H1 (cell line): Measurements from ENCODE around the gene SH3GL2.

Source experiments
- ASH2L ChIP-seq: fragments of 200-600, 300-600 bp; sonication (generic); IDR thresholded peaks from one replicate; pipeline ENCODE4 v1.7.1; 2017; ENCODE audit warnings: low read length
- BRCA1 ChIP-seq: IDR thresholded peaks from 2 replicates; pipeline ENCODE4 v1.6.1; 2012; ENCODE audit warnings: low read depth, low read length, improper control_type of control experiment
- CTCF ChIP-seq, 3 experiments: IDR thresholded peaks; 1 replicate in 2 of 3; 2 replicates in 1 of 3; pipeline versions ENCODE4 v1.5.1 to v1.6.1; 2011; ENCODE audit warnings: low read length in 3 of 3, mild to moderate bottlenecking in 3 of 3, inconsistent platforms in 2 of 3, low read depth in 1 of 3, moderate library complexity in 1 of 3; ENCODE audit not compliant: insufficient read depth in 1 of 3; ENCODE audit errors: control extremely low read depth in 1 of 3
- EP300 ChIP-seq, 2 experiments: IDR thresholded peaks; 1 replicate in 1 of 2; 2 replicates in 1 of 2; pipeline ENCODE4 v1.6.1; 2011 to 2012; ENCODE audit warnings: low read depth in 2 of 2, low read length in 2 of 2, mild to moderate bottlenecking in 2 of 2, borderline replicate concordance in 1 of 2, inconsistent platforms in 1 of 2, moderate library complexity in 1 of 2
- KDM4A ChIP-seq: IDR thresholded peaks from one replicate; pipeline ENCODE4 v1.7.1; 2012; ENCODE audit warnings: low read depth, mild to moderate bottlenecking, moderate library complexity, low read length, inconsistent platforms; ENCODE audit not compliant: severe bottlenecking
- POLR2A ChIP-seq, 2 experiments: IDR thresholded peaks; 1 replicate in 1 of 2; 2 replicates in 1 of 2; pipeline ENCODE4 v1.6.1; 2011; ENCODE audit warnings: low read depth in 2 of 2, low read length in 2 of 2, mild to moderate bottlenecking in 2 of 2; ENCODE audit errors: control extremely low read depth in 1 of 2
- POLR2AphosphoS5 ChIP-seq: IDR thresholded peaks from 2 replicates; pipeline ENCODE4 v1.6.1; 2011; ENCODE audit warnings: low read depth, low read length
- TBP ChIP-seq: IDR thresholded peaks from 2 replicates; pipeline ENCODE4 v1.6.1; 2011; ENCODE audit warnings: low read depth, low read length, improper control_type of control experiment
- ZNF274 ChIP-seq: IDR thresholded peaks from 2 replicates; pipeline ENCODE4 v1.7.0; 2012; ENCODE audit warnings: low read length, borderline replicate concordance; ENCODE audit errors: extremely low read depth

- TF ChIP-seq CTCF (IDR thresholded peaks at IDR 0.05; ENCODE audit: control extremely low read depth in 1 of 3, insufficient read depth in 1 of 3, low read depth in 1 of 3, low read length in 3 of 3) (no peak), EP300 (IDR thresholded peaks at IDR 0.05; ENCODE audit: borderline replicate concordance in 1 of 2, low read depth in 2 of 2, low read length in 2 of 2) (no peak), POLR2AphosphoS5 (no peak), POLR2A (IDR thresholded peaks at IDR 0.05; ENCODE audit: control extremely low read depth in 1 of 2, low read depth in 2 of 2, low read length in 2 of 2) (no peak), TBP (no peak), BRCA1 (no peak), KDM4A (no peak), ASH2L (no peak), ZNF274 (no peak)
Measured at GRCh38 chr9:17632994-17633393, 54.1 kb downstream of the SH3GL2 start.
